ENCODE measurements around the gene MED8. TPM values are rescaled to one million over a fixed set of nuclear protein-coding genes. Genes with fewer than 3 reads are reported as not detected.

MED8 gene
- total and polyA plus RNA-seq, 2 of the 8 experiments (the other 6 are each of a cell fraction or from before 2014, with no cell fraction given), result 7.0 to 20.6 TPM

- TF ChIP-seq CTCF (IDR thresholded peaks at IDR 0.05; ENCODE audit: control extremely low read depth in 1 of 3, insufficient read depth in 1 of 3, low read depth in 1 of 3, low read length in 3 of 3) (no peak), NRF1 (IDR thresholded peaks at IDR 0.05; ENCODE audit: low read depth, low read length) (no peak)
Observed at GRCh38 chr1:43392702-43393101, 3.1 kb upstream of the MED8 start (continued).

All from H1 (cell line).